ENCODE data around the gene RHBDL2.
"Not testable (repeated sequence)": the region's sequence is repeated elsewhere in the genome, so short reads cannot be mapped to it uniquely, and the experiment has no call there.

The RHBDL2 gene

DNA sequence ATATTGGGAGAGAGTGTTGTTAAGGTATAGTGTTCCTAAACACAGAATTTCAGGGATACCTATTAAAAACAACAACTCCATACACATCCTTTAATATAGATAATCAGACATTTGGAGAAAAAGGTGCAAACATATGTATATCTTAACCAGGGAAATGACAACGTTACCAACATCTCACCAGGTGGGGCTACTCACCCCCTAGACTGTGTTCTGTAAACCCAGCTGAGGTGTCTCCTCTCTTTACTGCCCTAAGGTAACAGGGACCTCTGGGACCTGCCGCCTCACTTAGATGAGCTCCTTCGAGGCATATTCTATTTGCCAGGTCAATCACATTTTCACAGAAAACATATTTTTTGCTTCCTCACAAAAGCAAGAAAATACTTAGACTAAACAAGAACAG lies 95.4 kb downstream of the RHBDL2 start:
- no peak for TF ChIP-seq EZH2phosphoT487 (IDR thresholded peaks at IDR 0.05; ENCODE audit: borderline replicate concordance)
- peaks cover 29% of the 10 kb centered on the region; the same call in 1 of the 2 replicates for H3K36me3 ChIP-seq (ENCODE audit: insufficient read depth, low read length)
- H3K27me3 ChIP-seq (ENCODE audit: insufficient read depth, low read length, poor library complexity, severe bottlenecking) = no peaks in the 10 kb centered on the region
- no peaks in the 10 kb centered on the region for H3K9me3 ChIP-seq (ENCODE audit: insufficient read depth, low read depth, low read length)
- no peaks in the 10 kb centered on the region for H3K79me2 ChIP-seq (ENCODE audit: insufficient read depth, low read length)
- no peak overlapping the region for H2AFZ ChIP-seq (ENCODE audit: low read length)
- H3K9me2 ChIP-seq (replicated peaks; ENCODE audit: low read depth, low read length) = no peaks in the 10 kb centered on the region
- H3K4me3 ChIP-seq (ENCODE audit: low read length, poor library complexity, severe bottlenecking) = no peak overlapping the region
- no peaks in the 10 kb centered on the region for H3F3A ChIP-seq (ENCODE audit: low read depth)
- H3K4me2 ChIP-seq (ENCODE audit: low read depth, low read length, poor library complexity, severe bottlenecking) = no peak overlapping the region
- no peaks in the 10 kb centered on the region for H3K4me1 ChIP-seq (ENCODE audit: insufficient read depth, low read length, poor library complexity, severe bottlenecking)
- no peak overlapping the region for H3K9ac ChIP-seq (ENCODE audit: low read depth, low read length, poor library complexity, severe bottlenecking)
- H4K20me1 ChIP-seq (ENCODE audit: insufficient read depth, low read length, poor library complexity, severe bottlenecking) = no peaks in the 10 kb centered on the region

DNA sequence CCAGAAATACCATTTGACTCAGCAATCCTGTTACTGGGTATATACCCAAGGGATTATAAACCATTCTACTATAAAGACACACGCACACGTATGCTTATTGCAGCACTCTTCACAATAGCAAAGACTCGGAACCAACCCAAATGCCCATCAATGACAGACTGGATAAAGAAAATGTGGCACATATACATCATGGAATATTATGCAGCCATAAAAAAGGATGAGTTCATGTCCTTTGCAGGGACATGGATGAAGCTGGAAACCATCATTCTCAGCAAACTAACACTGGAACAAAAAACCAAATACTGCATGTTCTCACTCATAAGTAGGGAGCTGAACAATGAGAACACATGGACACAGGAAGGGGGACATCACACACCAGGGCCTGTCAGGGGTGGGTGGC lies 96.5 kb downstream of the RHBDL2 start:
- not testable (repeated sequence) for H3K4me3 ChIP-seq (ENCODE audit: low read length, poor library complexity, severe bottlenecking); H3K79me2 ChIP-seq (ENCODE audit: insufficient read depth, low read length); H4K20me1 ChIP-seq (ENCODE audit: insufficient read depth, low read length, poor library complexity, severe bottlenecking); H3K9me3 ChIP-seq (ENCODE audit: insufficient read depth, low read depth, low read length); H3K9me2 ChIP-seq (replicated peaks; ENCODE audit: low read depth, low read length); H2AFZ ChIP-seq (ENCODE audit: low read length); H3K4me2 ChIP-seq (ENCODE audit: low read depth, low read length, poor library complexity, severe bottlenecking); H3K27me3 ChIP-seq (ENCODE audit: insufficient read depth, low read length, poor library complexity, severe bottlenecking); H3K4me1 ChIP-seq (ENCODE audit: insufficient read depth, low read length, poor library complexity, severe bottlenecking); H3K9ac ChIP-seq (ENCODE audit: low read depth, low read length, poor library complexity, severe bottlenecking); H3F3A ChIP-seq (ENCODE audit: low read depth)
- peaks cover 28% of the 10 kb centered on the region; the same call in 1 of the 2 replicates for H3K36me3 ChIP-seq (ENCODE audit: insufficient read depth, low read length)

DNA sequence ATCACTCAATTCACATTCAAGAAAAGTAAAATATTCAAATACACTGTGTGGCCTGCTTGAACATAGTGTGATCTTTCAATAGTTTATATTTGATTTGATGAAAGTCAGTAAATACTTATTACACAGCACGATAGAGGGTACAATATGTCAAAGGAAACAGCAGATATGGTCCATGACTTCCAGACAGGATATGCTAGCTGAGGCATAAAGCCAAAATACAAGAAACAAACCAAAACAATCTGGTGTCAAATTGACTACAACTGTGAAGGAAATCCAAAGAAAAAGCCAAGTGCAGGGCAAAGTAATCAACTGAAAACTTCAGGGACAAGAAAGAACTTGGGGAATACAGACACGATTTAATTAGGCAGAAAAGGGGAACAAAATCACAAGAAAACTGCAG lies 101.3 kb downstream of the RHBDL2 start:
- peaks cover 45% of the 10 kb centered on the region; the same call in 1 of the 2 replicates for H3K36me3 ChIP-seq (ENCODE audit: insufficient read depth, low read length)

DNA sequence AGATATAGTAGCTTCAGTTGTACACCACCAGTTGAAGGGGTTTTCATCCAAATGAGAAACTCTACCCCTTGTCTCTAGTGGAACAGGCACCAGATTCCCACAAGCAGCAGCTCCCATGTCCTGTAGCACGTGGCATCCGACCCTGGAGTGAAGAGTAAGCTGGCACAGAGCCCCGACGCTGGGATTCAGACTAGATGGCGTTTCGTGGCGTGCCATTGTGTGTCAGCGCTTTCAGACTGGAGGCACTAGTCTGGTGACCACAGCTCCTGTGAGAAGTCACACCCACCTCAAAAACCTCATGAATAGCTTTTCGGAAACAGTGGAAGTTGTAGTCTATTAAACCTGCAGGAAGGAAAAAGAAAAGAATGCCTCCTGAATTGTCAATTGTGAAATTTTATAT lies 102.3 kb downstream of the RHBDL2 start:
- H3K9me2 ChIP-seq (replicated peaks; ENCODE audit: low read depth, low read length) = no peaks in the 10 kb centered on the region
- no peaks in the 10 kb centered on the region for H3K27me3 ChIP-seq (ENCODE audit: insufficient read depth, low read length, poor library complexity, severe bottlenecking)
- H3K9me3 ChIP-seq (ENCODE audit: insufficient read depth, low read depth, low read length) = no peaks in the 10 kb centered on the region
- no peak overlapping the region for H3K4me3 ChIP-seq (ENCODE audit: low read length, poor library complexity, severe bottlenecking)
- H3K4me2 ChIP-seq (ENCODE audit: low read depth, low read length, poor library complexity, severe bottlenecking) = no peak overlapping the region
- no peaks in the 10 kb centered on the region for H4K20me1 ChIP-seq (ENCODE audit: insufficient read depth, low read length, poor library complexity, severe bottlenecking)
- H3K4me1 ChIP-seq (ENCODE audit: insufficient read depth, low read length, poor library complexity, severe bottlenecking) = no peaks in the 10 kb centered on the region
- no peak overlapping the region for H3K9ac ChIP-seq (ENCODE audit: low read depth, low read length, poor library complexity, severe bottlenecking)
- H2AFZ ChIP-seq (ENCODE audit: low read length) = no peak overlapping the region
- no peaks in the 10 kb centered on the region for H3F3A ChIP-seq (ENCODE audit: low read depth)
- H3K79me2 ChIP-seq (ENCODE audit: insufficient read depth, low read length) = no peaks in the 10 kb centered on the region
- TF ChIP-seq, protein P1, sequence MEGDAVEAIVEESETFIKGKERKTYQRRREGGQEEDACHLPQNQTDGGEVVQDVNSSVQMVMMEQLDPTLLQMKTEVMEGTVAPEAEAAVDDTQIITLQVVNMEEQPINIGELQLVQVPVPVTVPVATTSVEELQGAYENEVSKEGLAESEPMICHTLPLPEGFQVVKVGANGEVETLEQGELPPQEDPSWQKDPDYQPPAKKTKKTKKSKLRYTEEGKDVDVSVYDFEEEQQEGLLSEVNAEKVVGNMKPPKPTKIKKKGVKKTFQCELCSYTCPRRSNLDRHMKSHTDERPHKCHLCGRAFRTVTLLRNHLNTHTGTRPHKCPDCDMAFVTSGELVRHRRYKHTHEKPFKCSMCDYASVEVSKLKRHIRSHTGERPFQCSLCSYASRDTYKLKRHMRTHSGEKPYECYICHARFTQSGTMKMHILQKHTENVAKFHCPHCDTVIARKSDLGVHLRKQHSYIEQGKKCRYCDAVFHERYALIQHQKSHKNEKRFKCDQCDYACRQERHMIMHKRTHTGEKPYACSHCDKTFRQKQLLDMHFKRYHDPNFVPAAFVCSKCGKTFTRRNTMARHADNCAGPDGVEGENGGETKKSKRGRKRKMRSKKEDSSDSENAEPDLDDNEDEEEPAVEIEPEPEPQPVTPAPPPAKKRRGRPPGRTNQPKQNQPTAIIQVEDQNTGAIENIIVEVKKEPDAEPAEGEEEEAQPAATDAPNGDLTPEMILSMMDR (conservative IDR thresholded peaks at IDR 0.05; ENCODE audit: low read length) = no peak
- H3K36me3 ChIP-seq (ENCODE audit: insufficient read depth, low read length) = peaks cover 42% of the 10 kb centered on the region; the same call in 1 of the 2 replicates

More for the DNA sequence above, 101.3 kb downstream of the RHBDL2 start:
- Histone ChIP-seq H3K27me3 (ENCODE audit: insufficient read depth, low read length, poor library complexity, severe bottlenecking) (no peaks in the 10 kb centered on the region), H2AFZ (ENCODE audit: low read length) (no peak overlapping the region), H4K20me1 (ENCODE audit: insufficient read depth, low read length, poor library complexity, severe bottlenecking) (no peaks in the 10 kb centered on the region), H3K9me2 (replicated peaks; ENCODE audit: low read depth, low read length) (no peaks in the 10 kb centered on the region), H3F3A (ENCODE audit: low read depth) (no peaks in the 10 kb centered on the region), H3K9me3 (ENCODE audit: insufficient read depth, low read depth, low read length) (no peaks in the 10 kb centered on the region), H3K4me1 (ENCODE audit: insufficient read depth, low read length, poor library complexity, severe bottlenecking) (no peaks in the 10 kb centered on the region), H3K4me3 (ENCODE audit: low read length, poor library complexity, severe bottlenecking) (no peak overlapping the region), H3K9ac (ENCODE audit: low read depth, low read length, poor library complexity, severe bottlenecking) (no peak overlapping the region), H3K4me2 (ENCODE audit: low read depth, low read length, poor library complexity, severe bottlenecking) (no peak overlapping the region), H3K79me2 (ENCODE audit: insufficient read depth, low read length) (no peaks in the 10 kb centered on the region)
- TF ChIP-seq, protein P1 (conservative IDR thresholded peaks at IDR 0.05; ENCODE audit: low read length) = no peak
- TF ChIP-seq EZH2phosphoT487 (IDR thresholded peaks at IDR 0.05; ENCODE audit: borderline replicate concordance) = no peak

DNA sequence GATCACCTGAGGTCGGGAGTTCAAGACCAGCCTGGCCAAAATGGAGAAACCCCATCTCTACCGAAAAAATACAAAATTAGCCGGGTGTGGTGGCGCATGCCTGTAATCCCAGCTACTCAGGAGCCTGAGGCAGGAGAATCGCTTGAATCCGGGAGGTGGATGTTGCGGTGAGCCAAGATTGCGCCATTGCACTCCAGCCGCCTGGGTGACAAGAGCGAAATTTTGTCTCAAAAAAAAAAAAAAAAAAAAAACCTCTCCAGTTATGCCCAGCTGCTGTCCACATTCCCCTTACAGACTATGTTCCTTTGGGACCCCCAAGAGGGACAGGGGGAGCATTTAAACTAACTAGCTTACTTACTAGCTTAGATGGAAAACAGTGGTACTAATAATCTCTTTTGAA lies 105.3 kb downstream of the RHBDL2 start:
- not testable (repeated sequence) for H3K27me3 ChIP-seq (ENCODE audit: insufficient read depth, low read length, poor library complexity, severe bottlenecking); H3K4me2 ChIP-seq (ENCODE audit: low read depth, low read length, poor library complexity, severe bottlenecking)
- peaks cover 29% of the 10 kb centered on the region; the same call in 1 of the 2 replicates for H3K36me3 ChIP-seq (ENCODE audit: insufficient read depth, low read length)

More for the DNA sequence above, 105.3 kb downstream of the RHBDL2 start:
- not testable (repeated sequence) for H3K9me3 ChIP-seq (ENCODE audit: insufficient read depth, low read depth, low read length); H3F3A ChIP-seq (ENCODE audit: low read depth); H3K9me2 ChIP-seq (replicated peaks; ENCODE audit: low read depth, low read length); H3K79me2 ChIP-seq (ENCODE audit: insufficient read depth, low read length); H3K9ac ChIP-seq (ENCODE audit: low read depth, low read length, poor library complexity, severe bottlenecking); H3K4me3 ChIP-seq (ENCODE audit: low read length, poor library complexity, severe bottlenecking); H3K4me1 ChIP-seq (ENCODE audit: insufficient read depth, low read length, poor library complexity, severe bottlenecking); H2AFZ ChIP-seq (ENCODE audit: low read length); H4K20me1 ChIP-seq (ENCODE audit: insufficient read depth, low read length, poor library complexity, severe bottlenecking)

All from Loucy (cell line).